PC-3 (cell line): ENCODE measurements around the gene MKX. TPM values are rescaled to one million over a fixed set of nuclear protein-coding genes. Genes with fewer than 3 reads are reported as not detected.
A peak's percentile ranks its signal among the peaks of the same experiment; 100 is the strongest.

Experiments used
- ATAC-seq: fragments of 200-7000 bp; cut with Tn5 transposase; 2 replicates; pipeline ENCODE4 v1.9.1; 2020; ENCODE audit warnings: mild to moderate bottlenecking, moderate library complexity
- BruUV-seq: library from RNA; stranded (reverse); fragments of 400-500 nt; replicated peaks from 2 replicates; lab custom pipeline; 2021; lab: Mats Ljungman, UMichigan
- CTCF ChIA-PET: fragments of 300-600 bp; sonication (Branson Sonifier 250); formaldehyde crosslinking; loops from one replicate; lab custom pipeline; 2022; ENCODE audit warnings: antibody characterized with exemption; lab: Charles Lee
- POLR2A ChIA-PET: fragments of 300-600 bp; sonication (Branson Sonifier 250); formaldehyde crosslinking; loops from one replicate; lab custom pipeline; 2022; ENCODE audit warnings: antibody characterized with exemption; ENCODE audit not compliant: unreplicated experiment; lab: Charles Lee
- DNase-seq: peaks from one replicate; pipeline ENCODE4 v3.0.0-alpha.2; 2015
- H2AFZ ChIP-seq: fragments of 300-600 bp; sonication (generic); 2 replicates; pipeline ENCODE4 v1.6.0; 2016; ENCODE audit warnings: antibody characterized with exemption, low read length
- H3F3A ChIP-seq: fragments of 300-600 bp; sonication (generic); one replicate; pipeline ENCODE4 v1.6.0; 2017; ENCODE audit warnings: antibody characterized with exemption, low read length, control low read depth, mild to moderate bottlenecking; ENCODE audit not compliant: unreplicated experiment
- H3K27ac ChIP-seq: fragments of 300-600 bp; sonication (generic); 2 replicates; pipeline ENCODE4 v1.5.1; 2016; ENCODE audit warnings: mild to moderate bottlenecking, low read length
- H3K27me3 ChIP-seq: fragments of 300-600 bp; sonication (generic); 2 replicates; pipeline ENCODE4 v1.6.1; 2016; ENCODE audit warnings: low read length, mixed read lengths
- H3K36me3 ChIP-seq: fragments of 300-600 bp; sonication (generic); 2 replicates; pipeline ENCODE4 v1.6.1; 2016; ENCODE audit warnings: low read depth, mixed run types, low read length, mixed read lengths
- H3K4me1 ChIP-seq: fragments of 300-600 bp; sonication (generic); 2 replicates; pipeline ENCODE4 v1.5.1; 2016; ENCODE audit warnings: low read length; ENCODE audit not compliant: insufficient read depth
- H3K4me2 ChIP-seq: fragments of 300-600 bp; sonication (generic); 2 replicates; pipeline ENCODE4 v1.6.0; 2016; ENCODE audit warnings: low read length
- H3K4me3 ChIP-seq: fragments of 300-600 bp; sonication (generic); 2 replicates; pipeline ENCODE4 v1.5.1; 2016; ENCODE audit warnings: mild to moderate bottlenecking, low read length, mixed read lengths
- H3K79me2 ChIP-seq: fragments of 300-600 bp; sonication (generic); 2 replicates; pipeline ENCODE4 v1.6.1; 2017; ENCODE audit warnings: low read length, mixed read lengths
- H3K9ac ChIP-seq: fragments of 300-600 bp; sonication (generic); 2 replicates; pipeline ENCODE4 v1.6.0; 2016; ENCODE audit warnings: mild to moderate bottlenecking, low read length
- H3K9me2 ChIP-seq: fragments of 300-600 bp; sonication (generic); replicated peaks from 2 replicates; pipeline ENCODE4 v1.6.1; 2016; ENCODE audit warnings: mixed run types, low read length, mixed read lengths
- H3K9me3 ChIP-seq: fragments of 300-600 bp; sonication (generic); 2 replicates; pipeline ENCODE4 v1.6.1; 2016; ENCODE audit warnings: low read length, mixed read lengths
- H4K20me1 ChIP-seq: fragments of 300-600 bp; sonication (generic); 2 replicates; pipeline ENCODE4 v1.6.1; 2016; ENCODE audit warnings: low read length, mixed read lengths
- EZH2 ChIP-seq: fragments of 300-600 bp; sonication (generic); IDR thresholded peaks from one replicate; pipeline ENCODE4 v1.6.1; 2017; ENCODE audit warnings: antibody characterized with exemption, mild to moderate bottlenecking, low read length; ENCODE audit not compliant: unreplicated experiment
- EZH2phosphoT487 ChIP-seq: fragments of 300-600 bp; sonication (generic); IDR thresholded peaks from 2 replicates; pipeline ENCODE4 v1.6.1; 2018; ENCODE audit warnings: mild to moderate bottlenecking, antibody characterized with exemption, low read length, borderline replicate concordance
- intact Hi-C: fragments of 100-400 bp; cut with micrococcal nuclease; formaldehyde crosslinking; loops from 2 replicates; pipeline ENCODE4 v1.9.0; 2023
- total RNA-seq: library from RNA; depleted of rRNA; stranded (reverse); fragments of >200 nt; gene quantifications from 2 replicates; pipeline ENCODE4 v1.2.3, GENCODE V29; 2014
- TF ChIP-seq, protein P1 (sequence below): fragments of 300-600 bp; sonication (generic); conservative IDR thresholded peaks from 2 replicates; pipeline ENCODE4 v1.5.1; 2017; ENCODE audit warnings: antibody characterized with exemption, low read depth, mild to moderate bottlenecking, low read length

Gene MKX
- total RNA-seq, 1 experiment from 2014 or later, result 3.5 TPM

DNA sequence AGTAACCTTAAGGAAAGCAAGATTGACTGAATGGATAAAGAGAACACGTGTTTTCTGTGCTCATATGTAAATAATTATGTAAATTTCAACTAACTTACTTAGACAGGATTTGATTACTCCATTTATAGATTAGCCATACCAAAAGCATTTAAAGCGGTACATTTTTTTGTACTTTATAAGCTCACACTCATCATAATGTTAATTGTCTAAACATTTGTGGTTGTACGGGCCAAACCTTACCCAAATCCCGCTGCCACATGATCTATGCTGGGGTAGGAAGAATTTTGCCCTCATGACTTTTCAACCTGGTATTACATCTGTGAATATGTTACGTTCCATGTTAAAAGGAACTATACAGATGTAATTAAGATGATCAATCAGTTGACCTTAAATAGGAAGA, 29.1 kb downstream of the MKX start:
- H3K36me3 ChIP-seq, result no peaks in the 10 kb centered on the region
- CTCF ChIA-PET, result no interaction called here
- H3K9ac ChIP-seq, result no peak overlapping the region
- ATAC-seq (no peak), DNase-seq (no peak)
- TF ChIP-seq, protein P1, sequence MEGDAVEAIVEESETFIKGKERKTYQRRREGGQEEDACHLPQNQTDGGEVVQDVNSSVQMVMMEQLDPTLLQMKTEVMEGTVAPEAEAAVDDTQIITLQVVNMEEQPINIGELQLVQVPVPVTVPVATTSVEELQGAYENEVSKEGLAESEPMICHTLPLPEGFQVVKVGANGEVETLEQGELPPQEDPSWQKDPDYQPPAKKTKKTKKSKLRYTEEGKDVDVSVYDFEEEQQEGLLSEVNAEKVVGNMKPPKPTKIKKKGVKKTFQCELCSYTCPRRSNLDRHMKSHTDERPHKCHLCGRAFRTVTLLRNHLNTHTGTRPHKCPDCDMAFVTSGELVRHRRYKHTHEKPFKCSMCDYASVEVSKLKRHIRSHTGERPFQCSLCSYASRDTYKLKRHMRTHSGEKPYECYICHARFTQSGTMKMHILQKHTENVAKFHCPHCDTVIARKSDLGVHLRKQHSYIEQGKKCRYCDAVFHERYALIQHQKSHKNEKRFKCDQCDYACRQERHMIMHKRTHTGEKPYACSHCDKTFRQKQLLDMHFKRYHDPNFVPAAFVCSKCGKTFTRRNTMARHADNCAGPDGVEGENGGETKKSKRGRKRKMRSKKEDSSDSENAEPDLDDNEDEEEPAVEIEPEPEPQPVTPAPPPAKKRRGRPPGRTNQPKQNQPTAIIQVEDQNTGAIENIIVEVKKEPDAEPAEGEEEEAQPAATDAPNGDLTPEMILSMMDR, result no peak
- no peak for TF ChIP-seq EZH2
- no peak overlapping the region for H3K27ac ChIP-seq
- no peaks in the 10 kb centered on the region for H3K79me2 ChIP-seq
- H3F3A ChIP-seq, result no peaks in the 10 kb centered on the region
- POLR2A ChIA-PET, result no interaction called here
- H3K4me3 ChIP-seq, result no peak overlapping the region
- H3K27me3 ChIP-seq, result no peaks in the 10 kb centered on the region
- no peaks in the 10 kb centered on the region for H4K20me1 ChIP-seq
- H2AFZ ChIP-seq, result no peak overlapping the region
- intact Hi-C loops, result no loop called here
- no peaks in the 10 kb centered on the region for H3K9me2 ChIP-seq
- H3K9me3 ChIP-seq, result no peaks in the 10 kb centered on the region
- no peaks in the 10 kb centered on the region for H3K4me1 ChIP-seq
- no TSS peak for BruUV-seq
- H3K4me2 ChIP-seq, result no peak overlapping the region

DNA sequence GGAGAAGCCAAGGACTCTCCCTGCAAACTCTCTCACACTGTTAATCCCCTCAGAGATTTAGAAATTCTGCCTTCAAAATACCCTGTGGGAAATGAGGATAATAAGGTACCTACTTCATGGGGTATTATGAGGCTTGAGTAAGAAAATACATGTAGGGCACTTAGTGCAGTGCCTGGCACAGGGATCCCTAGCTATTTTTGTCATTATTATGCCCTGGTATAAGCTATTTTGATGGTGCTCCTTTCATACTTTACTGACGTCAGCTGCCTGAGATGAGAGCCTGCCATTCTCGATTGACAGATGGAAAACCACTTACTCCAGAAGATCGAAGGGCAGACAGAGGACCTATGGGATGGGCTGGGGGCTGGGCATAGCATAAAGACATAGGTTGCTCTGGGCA, 30.1 kb downstream of the MKX start:
- TF ChIP-seq EZH2 (no peak), EZH2phosphoT487 (no peak)
- TF ChIP-seq, protein P1, result no peak
- Histone ChIP-seq H3K9me3 (no peaks in the 10 kb centered on the region), H4K20me1 (no peaks in the 10 kb centered on the region), H3K27me3 (no peaks in the 10 kb centered on the region), H3F3A (no peaks in the 10 kb centered on the region), H3K9me2 (no peaks in the 10 kb centered on the region), H2AFZ (no peak overlapping the region), H3K9ac (no peak overlapping the region), H3K27ac (no peak overlapping the region), H3K4me2 (no peak overlapping the region), H3K4me1 (no peaks in the 10 kb centered on the region), H3K4me3 (no peak overlapping the region), H3K79me2 (no peaks in the 10 kb centered on the region), H3K36me3 (no peaks in the 10 kb centered on the region)
- DNase-seq (no peak), ATAC-seq (no peak)
- POLR2A ChIA-PET, result no interaction called here
- CTCF ChIA-PET, result no interaction called here
- intact Hi-C loops, result no loop called here
- BruUV-seq, result no TSS peak

DNA sequence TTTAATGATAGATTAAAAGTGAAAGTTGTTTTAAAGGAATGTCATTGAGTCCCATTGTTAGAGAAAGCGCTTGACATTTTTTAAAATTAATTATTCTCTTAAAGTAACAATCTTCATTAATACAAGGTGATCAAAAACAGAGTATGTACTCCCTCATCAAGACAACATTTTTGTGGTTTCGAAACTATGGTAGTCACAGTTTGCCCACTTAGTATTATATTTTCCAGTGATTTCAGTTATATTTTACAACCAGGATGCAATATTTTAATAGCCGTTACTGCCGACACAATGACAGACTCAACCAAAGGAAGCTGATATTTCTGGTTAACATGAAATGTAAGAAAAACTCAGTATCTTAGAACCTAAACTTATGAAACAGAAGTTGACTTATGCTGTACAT, 31.3 kb downstream of the MKX start:
- DNase-seq (no peak), ATAC-seq (no peak)
- H2AFZ ChIP-seq, result no peak overlapping the region
- no TSS peak for BruUV-seq
- CTCF ChIA-PET, result no interaction called here
- no peaks in the 10 kb centered on the region for H4K20me1 ChIP-seq
- peaks cover 3% of the 10 kb centered on the region; the same call in 1 of the 2 replicates for H3K4me1 ChIP-seq
- no peaks in the 10 kb centered on the region for H3F3A ChIP-seq
- TF ChIP-seq EZH2, result no peak
- TF ChIP-seq, protein P1, result no peak
- TF ChIP-seq EZH2phosphoT487, result no peak
- no peaks in the 10 kb centered on the region for H3K36me3 ChIP-seq
- H3K79me2 ChIP-seq, result no peaks in the 10 kb centered on the region
- POLR2A ChIA-PET, result interaction anchor here (0.6 kb wide), 1 partner anchor 19 kb away, joined by 3 read pairs; no protein-coding TSS in a partner anchor
- H3K4me2 ChIP-seq, result peak overlapping the region; percentile 37; the same call in 1 of the 2 replicates
- intact Hi-C loops, result no loop called here
- H3K9me2 ChIP-seq, result no peaks in the 10 kb centered on the region
- H3K4me3 ChIP-seq, result no peak overlapping the region
- no peak overlapping the region for H3K9ac ChIP-seq
- H3K27ac ChIP-seq, result no peak overlapping the region
- no peaks in the 10 kb centered on the region for H3K9me3 ChIP-seq
- no peaks in the 10 kb centered on the region for H3K27me3 ChIP-seq
